SU-DHL-6 (cell line): ENCODE results near the gene URAD.

Experiments used
- H2AFZ ChIP-seq: fragments of 200-600 bp; sonication (generic); 2 replicates; pipeline ENCODE4 v1.6.1; 2014; ENCODE audit warnings: low read depth, mild to moderate bottlenecking, moderate library complexity, mixed read lengths, antibody characterized with exemption, low read length; ENCODE audit not compliant: severe bottlenecking
- H3F3A ChIP-seq: fragments of 200-600 bp; shearing (Covaris generic); 2 replicates; pipeline ENCODE4 v1.6.0; 2016; ENCODE audit warnings: antibody characterized with exemption, mild to moderate bottlenecking; ENCODE audit not compliant: insufficient read depth
- H3K27ac ChIP-seq: fragments of 200-600 bp; sonication (generic); 2 replicates; pipeline ENCODE4 v1.5.1; 2016; ENCODE audit warnings: low read depth, mild to moderate bottlenecking, low read length, moderate library complexity, mixed read lengths
- H3K27me3 ChIP-seq: fragments of 200-600 bp; sonication (generic), shearing (Covaris generic); 2 replicates; pipeline ENCODE4 v1.6.0; 2014; ENCODE audit warnings: mild to moderate bottlenecking, low read length
- H3K36me3 ChIP-seq: fragments of 200-600 bp; sonication (generic); 2 replicates; pipeline ENCODE4 v1.6.1; 2014; ENCODE audit warnings: mild to moderate bottlenecking, low read length, mixed read lengths
- H3K4me2 ChIP-seq: fragments of 300-600, 200-600 bp; shearing (Covaris generic), sonication (generic); 2 replicates; pipeline ENCODE4 v1.6.0; 2014; ENCODE audit warnings: low read length, low read depth, mild to moderate bottlenecking; ENCODE audit not compliant: poor library complexity, severe bottlenecking
- H3K4me3 ChIP-seq: fragments of 200-600 bp; sonication (generic); 2 replicates; pipeline ENCODE4 v1.5.1; 2014; ENCODE audit warnings: antibody characterized with exemption, low read length, mild to moderate bottlenecking, mixed read lengths; ENCODE audit not compliant: insufficient read depth, poor library complexity, severe bottlenecking
- H3K79me2 ChIP-seq: fragments of 200-600 bp; sonication (generic); 2 replicates; pipeline ENCODE4 v1.6.1; 2014; ENCODE audit warnings: mild to moderate bottlenecking, low read length, moderate library complexity; ENCODE audit not compliant: insufficient read depth
- H3K9ac ChIP-seq: fragments of 200-600 bp; sonication (generic); 2 replicates; pipeline ENCODE4 v1.7.0; 2014; ENCODE audit warnings: mild to moderate bottlenecking, low read length
- H3K9me2 ChIP-seq: fragments of 200-600 bp; sonication (generic); replicated peaks from 2 replicates; pipeline ENCODE4 v1.6.1; 2014; ENCODE audit warnings: low read length; ENCODE audit not compliant: insufficient read depth
- H3K9me3 ChIP-seq: fragments of 200-600 bp; sonication (generic); 2 replicates; pipeline ENCODE4 v1.6.1; 2014; ENCODE audit warnings: low read length, mixed read lengths; ENCODE audit not compliant: insufficient read depth
- H4K20me1 ChIP-seq: fragments of 200-600 bp; sonication (generic); 2 replicates; pipeline ENCODE4 v1.6.1; 2014; ENCODE audit warnings: low read depth, mild to moderate bottlenecking, antibody characterized with exemption, low read length, moderate library complexity, mixed read lengths
- CTCF ChIP-seq: fragments of 200-600 bp; sonication (generic); IDR thresholded peaks from one replicate; pipeline ENCODE4 v1.5.1; 2017; ENCODE audit warnings: antibody characterized with exemption, mild to moderate bottlenecking, low read length, moderate library complexity; ENCODE audit not compliant: insufficient read depth, poor library complexity, severe bottlenecking
- EZH2phosphoT487 ChIP-seq: fragments of 200-600 bp; sonication (generic), shearing (Covaris generic); conservative IDR thresholded peaks from 2 replicates; pipeline ENCODE4 v1.6.1; 2018; ENCODE audit warnings: mild to moderate bottlenecking, antibody characterized with exemption, low read length, moderate library complexity, mixed read lengths

URAD gene

GRCh38 chr13:27929868-27930267, 58.6 kb downstream of the URAD start:
- no peak overlapping the region for H3K4me2 ChIP-seq
- H2AFZ ChIP-seq, result no peak overlapping the region
- TF ChIP-seq CTCF (no peak), EZH2phosphoT487 (no peak)
- no peaks in the 10 kb centered on the region for H3K79me2 ChIP-seq
- no peaks in the 10 kb centered on the region for H3K9me2 ChIP-seq
- no peaks in the 10 kb centered on the region for H3K36me3 ChIP-seq
- no peak overlapping the region for H3K4me3 ChIP-seq
- no peaks in the 10 kb centered on the region for H4K20me1 ChIP-seq
- H3F3A ChIP-seq, result no peaks in the 10 kb centered on the region
- H3K9me3 ChIP-seq, result no peaks in the 10 kb centered on the region
- H3K9ac ChIP-seq, result no peak overlapping the region
- H3K27ac ChIP-seq, result no peak overlapping the region
- H3K27me3 ChIP-seq, result no peaks in the 10 kb centered on the region

- Histone ChIP-seq H3K9me3 (no peaks in the 10 kb centered on the region), H3K4me3 (no peak overlapping the region), H3K9ac (no peak overlapping the region), H3K4me2 (no peak overlapping the region), H3K27me3 (no peaks in the 10 kb centered on the region), H3K36me3 (no peaks in the 10 kb centered on the region), H3K9me2 (no peaks in the 10 kb centered on the region), H2AFZ (no peak overlapping the region), H3K27ac (no peak overlapping the region), H4K20me1 (no peaks in the 10 kb centered on the region), H3F3A (no peaks in the 10 kb centered on the region), H3K79me2 (no peaks in the 10 kb centered on the region)
- TF ChIP-seq CTCF, result no peak
- TF ChIP-seq EZH2phosphoT487, result no peak
These were observed 59.4 kb downstream of the URAD start for GRCh38 chr13:27928805-27929753.

- no peak for TF ChIP-seq CTCF
- no peak for TF ChIP-seq EZH2phosphoT487
- Histone ChIP-seq H3F3A (no peaks in the 10 kb centered on the region), H3K27me3 (no peaks in the 10 kb centered on the region), H3K4me3 (no peak overlapping the region), H3K27ac (no peak overlapping the region), H3K9me2 (no peaks in the 10 kb centered on the region), H2AFZ (no peak overlapping the region), H3K9me3 (no peaks in the 10 kb centered on the region), H4K20me1 (no peaks in the 10 kb centered on the region), H3K36me3 (no peaks in the 10 kb centered on the region), H3K9ac (no peak overlapping the region), H3K4me2 (no peak overlapping the region), H3K79me2 (no peaks in the 10 kb centered on the region)
These were observed 60.1 kb downstream of the URAD start for GRCh38 chr13:27928353-27928804.
